K562 (cell line): ENCODE data around the gene USP43.

Experiments used
- JUN ChIP-seq, 2 experiments: sonication (generic) in 1 of 2; formaldehyde crosslinking in 1 of 2; IDR thresholded peaks; 2 replicates each; pipeline versions ENCODE4 v1.6.1 to v1.8.0; 2012 to 2022; ENCODE audit warnings: borderline replicate concordance in 2 of 2, mild to moderate bottlenecking in 2 of 2, improper control_type of control experiment in 1 of 2, low read depth in 1 of 2, low read length in 1 of 2, missing genetic modification reagents in 1 of 2
- RBM34 ChIP-seq: fragments of 200-400 bp; formaldehyde crosslinking; IDR thresholded peaks from 2 replicates; pipeline ENCODE4 v1.6.1; 2018; ENCODE audit warnings: low read length, borderline replicate concordance; ENCODE audit not compliant: insufficient read depth
- TF ChIP-seq, protein P1 (sequence below): fragments of 250-450 bp; sonication (Bioruptor Pico); IDR thresholded peaks from 2 replicates; pipeline ENCODE4 v1.4.0; 2020
- TF ChIP-seq, protein P2 (sequence below), 3 experiments: IDR thresholded peaks in 2 of 3; conservative IDR thresholded peaks in 1 of 3; 2 replicates each; pipeline ENCODE4 v1.5.1; 2011 to 2012; ENCODE audit warnings: low read length in 3 of 3, mild to moderate bottlenecking in 3 of 3, control low read depth in 2 of 3, improper control_type of control experiment in 1 of 3, inconsistent platforms in 1 of 3, low read depth in 1 of 3, mixed read lengths in 1 of 3, moderate library complexity in 1 of 3; ENCODE audit not compliant: insufficient read depth in 2 of 3

DNA sequence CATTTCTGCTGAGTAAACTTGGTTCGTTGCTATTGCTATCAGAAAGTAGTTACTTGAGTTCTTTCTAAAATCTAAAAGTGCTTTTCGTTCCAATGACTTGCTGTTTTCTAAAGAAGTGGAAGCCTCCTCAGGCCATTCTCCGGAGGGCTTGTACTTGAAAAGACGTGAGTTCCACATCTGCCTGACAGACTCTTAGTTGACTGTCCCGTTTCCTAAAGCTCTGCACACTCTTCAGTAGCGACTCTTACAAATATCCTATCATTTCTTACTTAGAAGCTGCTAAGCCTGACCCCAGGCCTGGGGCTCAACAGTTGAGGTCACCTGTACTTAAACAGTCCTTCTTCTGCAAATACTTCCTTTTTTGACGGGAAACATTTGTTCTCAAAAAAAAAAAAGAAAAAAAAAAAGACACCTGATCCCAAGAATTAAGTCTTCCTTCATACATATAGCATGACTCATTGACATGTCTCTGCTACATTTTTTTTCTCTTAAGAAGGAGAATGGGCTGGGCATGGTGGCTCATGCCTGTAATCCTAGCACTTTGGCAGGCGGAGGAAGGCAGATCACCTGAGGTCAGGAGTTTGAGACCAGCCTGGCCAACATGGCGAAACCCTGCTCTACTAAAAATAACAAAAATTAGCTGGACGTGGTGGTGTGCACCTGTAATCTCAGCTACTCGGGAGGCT is 84.6 kb downstream of the USP43 start:
- TF ChIP-seq, protein P1, sequence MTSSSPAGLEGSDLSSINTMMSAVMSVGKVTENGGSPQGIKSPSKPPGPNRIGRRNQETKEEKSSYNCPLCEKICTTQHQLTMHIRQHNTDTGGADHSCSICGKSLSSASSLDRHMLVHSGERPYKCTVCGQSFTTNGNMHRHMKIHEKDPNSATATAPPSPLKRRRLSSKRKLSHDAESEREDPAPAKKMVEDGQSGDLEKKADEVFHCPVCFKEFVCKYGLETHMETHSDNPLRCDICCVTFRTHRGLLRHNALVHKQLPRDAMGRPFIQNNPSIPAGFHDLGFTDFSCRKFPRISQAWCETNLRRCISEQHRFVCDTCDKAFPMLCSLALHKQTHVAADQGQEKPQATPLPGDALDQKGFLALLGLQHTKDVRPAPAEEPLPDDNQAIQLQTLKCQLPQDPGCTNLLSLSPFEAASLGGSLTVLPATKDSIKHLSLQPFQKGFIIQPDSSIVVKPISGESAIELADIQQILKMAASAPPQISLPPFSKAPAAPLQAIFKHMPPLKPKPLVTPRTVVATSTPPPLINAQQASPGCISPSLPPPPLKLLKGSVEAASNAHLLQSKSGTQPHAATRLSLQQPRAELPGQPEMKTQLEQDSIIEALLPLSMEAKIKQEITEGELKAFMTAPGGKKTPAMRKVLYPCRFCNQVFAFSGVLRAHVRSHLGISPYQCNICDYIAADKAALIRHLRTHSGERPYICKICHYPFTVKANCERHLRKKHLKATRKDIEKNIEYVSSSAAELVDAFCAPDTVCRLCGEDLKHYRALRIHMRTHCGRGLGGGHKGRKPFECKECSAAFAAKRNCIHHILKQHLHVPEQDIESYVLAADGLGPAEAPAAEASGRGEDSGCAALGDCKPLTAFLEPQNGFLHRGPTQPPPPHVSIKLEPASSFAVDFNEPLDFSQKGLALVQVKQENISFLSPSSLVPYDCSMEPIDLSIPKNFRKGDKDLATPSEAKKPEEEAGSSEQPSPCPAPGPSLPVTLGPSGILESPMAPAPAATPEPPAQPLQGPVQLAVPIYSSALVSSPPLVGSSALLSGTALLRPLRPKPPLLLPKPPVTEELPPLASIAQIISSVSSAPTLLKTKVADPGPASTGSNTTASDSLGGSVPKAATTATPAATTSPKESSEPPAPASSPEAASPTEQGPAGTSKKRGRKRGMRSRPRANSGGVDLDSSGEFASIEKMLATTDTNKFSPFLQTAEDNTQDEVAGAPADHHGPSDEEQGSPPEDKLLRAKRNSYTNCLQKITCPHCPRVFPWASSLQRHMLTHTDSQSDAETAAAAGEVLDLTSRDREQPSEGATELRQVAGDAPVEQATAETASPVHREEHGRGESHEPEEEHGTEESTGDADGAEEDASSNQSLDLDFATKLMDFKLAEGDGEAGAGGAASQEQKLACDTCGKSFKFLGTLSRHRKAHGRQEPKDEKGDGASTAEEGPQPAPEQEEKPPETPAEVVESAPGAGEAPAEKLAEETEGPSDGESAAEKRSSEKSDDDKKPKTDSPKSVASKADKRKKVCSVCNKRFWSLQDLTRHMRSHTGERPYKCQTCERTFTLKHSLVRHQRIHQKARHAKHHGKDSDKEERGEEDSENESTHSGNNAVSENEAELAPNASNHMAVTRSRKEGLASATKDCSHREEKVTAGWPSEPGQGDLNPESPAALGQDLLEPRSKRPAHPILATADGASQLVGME = no peak
- TF ChIP-seq, protein P2, sequence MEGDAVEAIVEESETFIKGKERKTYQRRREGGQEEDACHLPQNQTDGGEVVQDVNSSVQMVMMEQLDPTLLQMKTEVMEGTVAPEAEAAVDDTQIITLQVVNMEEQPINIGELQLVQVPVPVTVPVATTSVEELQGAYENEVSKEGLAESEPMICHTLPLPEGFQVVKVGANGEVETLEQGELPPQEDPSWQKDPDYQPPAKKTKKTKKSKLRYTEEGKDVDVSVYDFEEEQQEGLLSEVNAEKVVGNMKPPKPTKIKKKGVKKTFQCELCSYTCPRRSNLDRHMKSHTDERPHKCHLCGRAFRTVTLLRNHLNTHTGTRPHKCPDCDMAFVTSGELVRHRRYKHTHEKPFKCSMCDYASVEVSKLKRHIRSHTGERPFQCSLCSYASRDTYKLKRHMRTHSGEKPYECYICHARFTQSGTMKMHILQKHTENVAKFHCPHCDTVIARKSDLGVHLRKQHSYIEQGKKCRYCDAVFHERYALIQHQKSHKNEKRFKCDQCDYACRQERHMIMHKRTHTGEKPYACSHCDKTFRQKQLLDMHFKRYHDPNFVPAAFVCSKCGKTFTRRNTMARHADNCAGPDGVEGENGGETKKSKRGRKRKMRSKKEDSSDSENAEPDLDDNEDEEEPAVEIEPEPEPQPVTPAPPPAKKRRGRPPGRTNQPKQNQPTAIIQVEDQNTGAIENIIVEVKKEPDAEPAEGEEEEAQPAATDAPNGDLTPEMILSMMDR (IDR thresholded peaks at IDR 0.05 in 2 of 3, conservative IDR thresholded peaks at IDR 0.05 in 1 of 3; ENCODE audit: insufficient read depth in 2 of 3, low read depth in 1 of 3, low read length in 3 of 3) = no peak
- TF ChIP-seq RBM34 (no peak), JUN (IDR thresholded peaks at IDR 0.05; ENCODE audit: borderline replicate concordance, low read depth, low read length) (no peak), JUN (CRISPR knock-in tag; IDR thresholded peaks at IDR 0.05; ENCODE audit: borderline replicate concordance) (no peak)
